HepG2 (cell line): ENCODE results near the gene TUBB. TPM values are rescaled to one million over a fixed set of nuclear protein-coding genes. Genes with fewer than 3 reads are reported as not detected.
A peak's percentile ranks its signal among the peaks of the same experiment; 100 is the strongest.

Source experiments
- AKNA ChIP-seq: sonication (generic); formaldehyde crosslinking; IDR thresholded peaks from 2 replicates; pipeline ENCODE4 v1.4.0; 2020; ENCODE audit warnings: missing genetic modification reagents, borderline replicate concordance
- CCDC6 ChIP-seq: sonication (generic); formaldehyde crosslinking; IDR thresholded peaks from 2 replicates; pipeline ENCODE4 v1.8.1; 2022; ENCODE audit warnings: mild to moderate bottlenecking, missing genetic modification reagents, moderate library complexity
- CREM ChIP-seq, 2 experiments: sonication (generic) in 1 of 2; formaldehyde crosslinking in 1 of 2; IDR thresholded peaks; 2 replicates each; pipeline versions ENCODE4 v1.4.0 to v1.6.1; 2016 to 2020; ENCODE audit warnings: antibody characterized with exemption in 1 of 2, mild to moderate bottlenecking in 1 of 2, missing genetic modification reagents in 1 of 2
- DNMT3B ChIP-seq: conservative IDR thresholded peaks from 2 replicates; pipeline ENCODE4 v1.6.1; 2016; ENCODE audit warnings: missing biosample characterization, control low read depth
- EED ChIP-seq: sonication (generic); formaldehyde crosslinking; IDR thresholded peaks from 2 replicates; pipeline ENCODE4 v1.5.0; 2020; ENCODE audit warnings: mild to moderate bottlenecking, missing genetic modification reagents
- NR2F6 ChIP-seq, 2 experiments: IDR thresholded peaks; 2 replicates each; pipeline ENCODE4 v1.6.1; 2016; ENCODE audit warnings: antibody characterized with exemption in 1 of 2, mild to moderate bottlenecking in 1 of 2
- ONECUT2 ChIP-seq: sonication (generic); formaldehyde crosslinking; IDR thresholded peaks from 2 replicates; pipeline ENCODE4 v1.4.0; 2020; ENCODE audit warnings: missing genetic modification reagents
- RBAK ChIP-seq: sonication (generic); formaldehyde crosslinking; IDR thresholded peaks from 2 replicates; pipeline ENCODE4 v1.5.1; 2020; ENCODE audit warnings: mild to moderate bottlenecking, missing genetic modification reagents
- SP5 ChIP-seq: IDR thresholded peaks from 2 replicates; pipeline ENCODE4 v1.6.1; 2016; ENCODE audit warnings: low read depth, borderline replicate concordance
- SRSF4 ChIP-seq: fragments of 200-400 bp; formaldehyde crosslinking; IDR thresholded peaks from one replicate; pipeline ENCODE4 v1.6.1; 2018; ENCODE audit warnings: mild to moderate bottlenecking, low read depth, low read length, moderate library complexity; ENCODE audit not compliant: poor library complexity, severe bottlenecking
- TBL1XR1 ChIP-seq: fragments of 150-350 bp; IDR thresholded peaks from 2 replicates; pipeline ENCODE4 v1.6.1; 2014; ENCODE audit warnings: borderline replicate concordance, low read length; ENCODE audit not compliant: partially characterized antibody
- U2AF2 ChIP-seq: fragments of 200-400 bp; formaldehyde crosslinking; IDR thresholded peaks from 2 replicates; pipeline ENCODE4 v1.6.1; 2017; ENCODE audit warnings: low read depth, mild to moderate bottlenecking, low read length
- ZBTB20 ChIP-seq: sonication (generic); formaldehyde crosslinking; IDR thresholded peaks from 2 replicates; pipeline ENCODE4 v1.8.1; 2023; ENCODE audit warnings: missing genetic modification reagents, low read depth, mild to moderate bottlenecking, borderline replicate concordance
- ZBTB7A ChIP-seq: sonication (generic); formaldehyde crosslinking; IDR thresholded peaks from 2 replicates; pipeline ENCODE4 v1.8.0; 2022; ENCODE audit warnings: mild to moderate bottlenecking, missing genetic modification reagents
- ZNF234 ChIP-seq: sonication (generic); formaldehyde crosslinking; conservative IDR thresholded peaks from 2 replicates; pipeline ENCODE4 v1.5.1; 2020; ENCODE audit warnings: mild to moderate bottlenecking, missing genetic modification reagents
- ZNF547 ChIP-seq: sonication (generic); formaldehyde crosslinking; IDR thresholded peaks from 2 replicates; pipeline ENCODE4 v1.5.1; 2020; ENCODE audit warnings: mild to moderate bottlenecking, missing genetic modification reagents
- polyA plus RNA-seq, 8 experiments: library from polyadenylated mRNA; depleted of rRNA in 3 of 8; stranded (reverse) in 7 of 8; unstranded in 1 of 8; fragments of >200 nt; fragmentation: Illumina TruSeq in 4 of 8; extraction: Trizol in 4 of 8; gene quantifications; 2 replicates each; pipeline versions ENCODE4 v1.2.1 to v1.2.3, GENCODE V29; 2011 to 2016; ENCODE audit warnings: low read depth in 4 of 8, missing spikeins in 1 of 8, mixed read lengths in 1 of 8; ENCODE audit not compliant: insufficient read depth in 1 of 8
- total RNA-seq, 5 experiments: library from RNA; depleted of rRNA; stranded (reverse); fragments of >200 nt; fragmentation: Illumina TruSeq; extraction: Trizol; gene quantifications; 2 replicates each; pipeline ENCODE4 v1.2.3, GENCODE V29; 2016; ENCODE audit warnings: low read depth in 1 of 5
- TF ChIP-seq, protein P1 (sequence below): sonication (generic); formaldehyde crosslinking; IDR thresholded peaks from 2 replicates; pipeline ENCODE4 v1.5.0; 2020; ENCODE audit warnings: mild to moderate bottlenecking, low read depth, missing genetic modification reagents, borderline replicate concordance
- TF ChIP-seq, protein P2 (sequence below): IDR thresholded peaks from 2 replicates; pipeline ENCODE4 v1.6.1; 2018; ENCODE audit warnings: missing genetic modification reagents
- TF ChIP-seq, protein P3 (sequence below): sonication (generic); formaldehyde crosslinking; IDR thresholded peaks from 2 replicates; pipeline ENCODE4 v1.4.0; 2020; ENCODE audit warnings: missing genetic modification reagents, borderline replicate concordance

Gene TUBB
- total and polyA plus RNA-seq, 2 of the 13 experiments (the other 11 are each of a cell fraction or from before 2014, with no cell fraction given): 911 to 1,163 TPM

- TF ChIP-seq SRSF4: peak; percentile 91
- peak; percentile 84; the same call in 1 of the 2 replicates for TF ChIP-seq CCDC6 (CRISPR knock-in tag)
- TF ChIP-seq ONECUT2 (CRISPR knock-in tag): no peak
- TF ChIP-seq, protein P1, sequence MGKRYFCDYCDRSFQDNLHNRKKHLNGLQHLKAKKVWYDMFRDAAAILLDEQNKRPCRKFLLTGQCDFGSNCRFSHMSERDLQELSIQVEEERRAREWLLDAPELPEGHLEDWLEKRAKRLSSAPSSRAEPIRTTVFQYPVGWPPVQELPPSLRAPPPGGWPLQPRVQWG (CRISPR knock-in tag): no peak
- TF ChIP-seq ZBTB20 (CRISPR knock-in tag): no peak
- TF ChIP-seq, protein P2, sequence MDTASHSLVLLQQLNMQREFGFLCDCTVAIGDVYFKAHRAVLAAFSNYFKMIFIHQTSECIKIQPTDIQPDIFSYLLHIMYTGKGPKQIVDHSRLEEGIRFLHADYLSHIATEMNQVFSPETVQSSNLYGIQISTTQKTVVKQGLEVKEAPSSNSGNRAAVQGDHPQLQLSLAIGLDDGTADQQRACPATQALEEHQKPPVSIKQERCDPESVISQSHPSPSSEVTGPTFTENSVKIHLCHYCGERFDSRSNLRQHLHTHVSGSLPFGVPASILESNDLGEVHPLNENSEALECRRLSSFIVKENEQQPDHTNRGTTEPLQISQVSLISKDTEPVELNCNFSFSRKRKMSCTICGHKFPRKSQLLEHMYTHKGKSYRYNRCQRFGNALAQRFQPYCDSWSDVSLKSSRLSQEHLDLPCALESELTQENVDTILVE (CRISPR knock-in tag): no peak
- TF ChIP-seq, protein P3, sequence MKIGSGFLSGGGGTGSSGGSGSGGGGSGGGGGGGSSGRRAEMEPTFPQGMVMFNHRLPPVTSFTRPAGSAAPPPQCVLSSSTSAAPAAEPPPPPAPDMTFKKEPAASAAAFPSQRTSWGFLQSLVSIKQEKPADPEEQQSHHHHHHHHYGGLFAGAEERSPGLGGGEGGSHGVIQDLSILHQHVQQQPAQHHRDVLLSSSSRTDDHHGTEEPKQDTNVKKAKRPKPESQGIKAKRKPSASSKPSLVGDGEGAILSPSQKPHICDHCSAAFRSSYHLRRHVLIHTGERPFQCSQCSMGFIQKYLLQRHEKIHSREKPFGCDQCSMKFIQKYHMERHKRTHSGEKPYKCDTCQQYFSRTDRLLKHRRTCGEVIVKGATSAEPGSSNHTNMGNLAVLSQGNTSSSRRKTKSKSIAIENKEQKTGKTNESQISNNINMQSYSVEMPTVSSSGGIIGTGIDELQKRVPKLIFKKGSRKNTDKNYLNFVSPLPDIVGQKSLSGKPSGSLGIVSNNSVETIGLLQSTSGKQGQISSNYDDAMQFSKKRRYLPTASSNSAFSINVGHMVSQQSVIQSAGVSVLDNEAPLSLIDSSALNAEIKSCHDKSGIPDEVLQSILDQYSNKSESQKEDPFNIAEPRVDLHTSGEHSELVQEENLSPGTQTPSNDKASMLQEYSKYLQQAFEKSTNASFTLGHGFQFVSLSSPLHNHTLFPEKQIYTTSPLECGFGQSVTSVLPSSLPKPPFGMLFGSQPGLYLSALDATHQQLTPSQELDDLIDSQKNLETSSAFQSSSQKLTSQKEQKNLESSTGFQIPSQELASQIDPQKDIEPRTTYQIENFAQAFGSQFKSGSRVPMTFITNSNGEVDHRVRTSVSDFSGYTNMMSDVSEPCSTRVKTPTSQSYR: peak; percentile 81
- peak; percentile 93 for TF ChIP-seq ZBTB7A (CRISPR knock-in tag)
- no peak for TF ChIP-seq TBL1XR1
- TF ChIP-seq NR2F6 (IDR thresholded peaks at IDR 0.05): no peak
- no peak; the same call in 1 of the 2 replicates for TF ChIP-seq NR2F6 (CRISPR knock-in tag; IDR thresholded peaks at IDR 0.05)
- no peak; the same call in 1 of the 2 replicates for TF ChIP-seq U2AF2
- peak; percentile 25; the same call in 1 of the 2 replicates for TF ChIP-seq DNMT3B (CRISPR knock-in tag)
- TF ChIP-seq AKNA: 0 out of 2 replicates have a peak, but pooled peaks have one; percentile 55
- no peak; the same call in 1 of the 2 replicates for TF ChIP-seq ZNF234
- 0 out of 2 replicates have a peak, but pooled peaks have one; percentile 23 for TF ChIP-seq EED (CRISPR knock-in tag)
- peak; percentile 77 for TF ChIP-seq SP5 (CRISPR knock-in tag)
- no peak; the same call in 1 of the 2 replicates for TF ChIP-seq ZNF547 (CRISPR knock-in tag)
- 0 out of 2 replicates have a peak, but pooled peaks have one; percentile 36 for TF ChIP-seq CREM (IDR thresholded peaks at IDR 0.05)
- no peak; the same call in 1 of the 2 replicates for TF ChIP-seq CREM (CRISPR knock-in tag; IDR thresholded peaks at IDR 0.05)
- TF ChIP-seq RBAK (CRISPR knock-in tag): no peak; the same call in 1 of the 2 replicates
These were observed 1.3 kb downstream of the TUBB start (continued) for GRCh38 chr6:30721198-30722024.
